GM13976 (cell line): ENCODE results near the gene TRABD2B.

Source experiments
- DNase-seq: peaks from one replicate; pipeline ENCODE4 v3.0.0; 2012; ENCODE audit warnings: low spot score
- CTCF ChIP-seq: IDR thresholded peaks from 2 replicates; pipeline ENCODE4 v1.5.1; 2012; ENCODE audit warnings: borderline replicate concordance, mild to moderate bottlenecking; ENCODE audit not compliant: insufficient read depth; ENCODE audit errors: extremely low read depth, missing control alignments, control extremely low read depth
- in situ Hi-C: fragments of 300-500 bp; cut with MboI; formaldehyde crosslinking; loops from one replicate; pipeline ENCODE4 v1.12.0; 2022; ENCODE audit warnings: low sequenced_read_pairs, mixed read lengths, inconsistent platforms; ENCODE audit not compliant: unreplicated experiment

The TRABD2B gene

GRCh38 chr1:48007047-48007446, 9.9 kb upstream of the TRABD2B start:
- no peak for DNase-seq
- no peak for TF ChIP-seq CTCF
- in situ Hi-C loops, result no loop called here

GRCh38 chr1:48006264-48006663, 9.1 kb upstream of the TRABD2B start:
- no peak for DNase-seq
- in situ Hi-C loops, result no loop called here
- no peak for TF ChIP-seq CTCF

GRCh38 chr1:48005253-48006117, 8.3 kb upstream of the TRABD2B start:
- TF ChIP-seq CTCF, result no peak
- DNase-seq, result no peak
- in situ Hi-C loops, result no loop called here

GRCh38 chr1:48003741-48004531, 6.8 kb upstream of the TRABD2B start:
- in situ Hi-C loops, result no loop called here
- no peak for TF ChIP-seq CTCF
- DNase-seq, result no peak

- in situ Hi-C loops, result no loop called here
- no peak for DNase-seq
- TF ChIP-seq CTCF, result no peak
Observed at GRCh38 chr1:48002142-48002541, 5.0 kb upstream of the TRABD2B start.

- DNase-seq, result no peak
- in situ Hi-C loops, result no loop called here
- no peak for TF ChIP-seq CTCF
Observed at GRCh38 chr1:48001696-48002095, 4.5 kb upstream of the TRABD2B start.
